Trophoblast cell (in vitro differentiated cells and primary cell): ENCODE data around the gene ZNF334.

Experiments used
- DNase-seq, 2 donors: peaks; one replicate each; pipeline ENCODE4 v3.0.0-alpha.2; 2016
- H2AFZ ChIP-seq: 2 replicates; pipeline ENCODE4 v1.6.1; 2013; ENCODE audit warnings: low read length, moderate library complexity, mild to moderate bottlenecking; ENCODE audit not compliant: insufficient read depth, poor library complexity
- H2AK5ac ChIP-seq: 2 replicates; pipeline ENCODE4 v1.6.1; 2013; ENCODE audit warnings: mild to moderate bottlenecking, low read length
- H2BK120ac ChIP-seq: 2 replicates; pipeline ENCODE4 v1.6.1; 2013; ENCODE audit warnings: low read length, mild to moderate bottlenecking, moderate library complexity; ENCODE audit not compliant: insufficient read depth, poor library complexity
- H2BK12ac ChIP-seq: 2 replicates; pipeline ENCODE4 v1.6.1; 2013; ENCODE audit warnings: mild to moderate bottlenecking, low read length, moderate library complexity
- H2BK5ac ChIP-seq: 2 replicates; pipeline ENCODE4 v1.6.1; 2013; ENCODE audit warnings: low read length, low read depth, moderate library complexity, mild to moderate bottlenecking; ENCODE audit not compliant: poor library complexity
- H3K14ac ChIP-seq: 2 replicates; pipeline ENCODE4 v1.6.1; 2013; ENCODE audit warnings: mild to moderate bottlenecking, low read length
- H3K18ac ChIP-seq: 2 replicates; pipeline ENCODE4 v1.6.1; 2013; ENCODE audit warnings: mild to moderate bottlenecking, low read length
- H3K23ac ChIP-seq: 2 replicates; pipeline ENCODE4 v1.6.1; 2013; ENCODE audit warnings: low read length
- H3K27ac ChIP-seq: 2 replicates; pipeline ENCODE4 v1.5.1; 2013; ENCODE audit warnings: low read depth, mild to moderate bottlenecking, inconsistent platforms, low read length, moderate library complexity
- H3K27me3 ChIP-seq: 2 replicates; pipeline ENCODE4 v1.6.1; 2013; ENCODE audit warnings: inconsistent platforms, mild to moderate bottlenecking, low read length, moderate library complexity; ENCODE audit not compliant: insufficient read depth
- H3K36me3 ChIP-seq, 2 experiments: 1 replicate in 1 of 2; 2 replicates in 1 of 2; pipeline ENCODE4 v1.6.1; 2013; ENCODE audit warnings: low read length in 2 of 2, mild to moderate bottlenecking in 2 of 2, moderate library complexity in 1 of 2; ENCODE audit not compliant: insufficient read depth in 2 of 2, control insufficient read depth in 1 of 2
- H3K4ac ChIP-seq: 2 replicates; pipeline ENCODE4 v1.6.1; 2013; ENCODE audit warnings: low read depth, mild to moderate bottlenecking, low read length, moderate library complexity
- H3K4me1 ChIP-seq, 2 experiments: 1 replicate in 1 of 2; 2 replicates in 1 of 2; pipeline ENCODE4 v1.6.1; 2013; ENCODE audit warnings: low read length in 2 of 2, mild to moderate bottlenecking in 2 of 2, moderate library complexity in 1 of 2; ENCODE audit not compliant: insufficient read depth in 2 of 2, control insufficient read depth in 1 of 2
- H3K4me2 ChIP-seq: 2 replicates; pipeline ENCODE4 v1.6.1; 2013; ENCODE audit warnings: inconsistent platforms, mild to moderate bottlenecking, low read length, moderate library complexity
- H3K4me3 ChIP-seq: 2 replicates; pipeline ENCODE4 v1.5.1; 2013; ENCODE audit warnings: mild to moderate bottlenecking, low read depth, low read length, inconsistent platforms
- H3K79me1 ChIP-seq: one replicate; pipeline ENCODE4 v1.6.1; 2013; ENCODE audit warnings: low read length
- H3K79me2 ChIP-seq: 2 replicates; pipeline ENCODE4 v1.6.1; 2013; ENCODE audit warnings: low read length, mild to moderate bottlenecking; ENCODE audit not compliant: control insufficient read depth, insufficient read depth, poor library complexity
- H3K9ac ChIP-seq: 2 replicates; pipeline ENCODE4 v1.6.1; 2013; ENCODE audit warnings: mild to moderate bottlenecking, low read length
- H3K9me3 ChIP-seq: 2 replicates; pipeline ENCODE4 v1.6.1; 2013; ENCODE audit warnings: low read depth, mild to moderate bottlenecking, control low read depth, inconsistent platforms, low read length; ENCODE audit not compliant: insufficient read depth
- H4K12ac ChIP-seq: 2 replicates; pipeline ENCODE4 v1.6.1; 2013; ENCODE audit warnings: low read depth, mild to moderate bottlenecking, low read length, moderate library complexity
- H4K8ac ChIP-seq: 2 replicates; pipeline ENCODE4 v1.6.1; 2013; ENCODE audit warnings: low read depth, mild to moderate bottlenecking, low read length, moderate library complexity
- H4K91ac ChIP-seq: one replicate; pipeline ENCODE4 v1.6.1; 2013; ENCODE audit warnings: low read depth, mild to moderate bottlenecking, low read length, moderate library complexity
- WGBS: extraction: QIAGEN DNeasy Blood & Tissue Kit; methylation state at CpG from one replicate; pipeline ENCODE4 v1.1.7; 2013; ENCODE audit warnings: missing lambda C conversion rate; ENCODE audit not compliant: insufficient read length, insufficient coverage; ENCODE audit errors: extremely low coverage; 5-methylcytosine and 5-hydroxymethylcytosine counted together

The ZNF334 gene

GRCh38 chr20:46546936-46547335 lies 33.6 kb upstream of the ZNF334 start:
- Histone ChIP-seq H2BK5ac (no peak overlapping the region), H3K36me3 (no peaks in the 10 kb centered on the region), H3K18ac (no peak overlapping the region), H2AFZ (no peak overlapping the region), H3K9me3 (peaks cover 1% of the 10 kb centered on the region), H3K27me3 (no peaks in the 10 kb centered on the region), H2AK5ac (no peak overlapping the region), H2BK12ac (no peak overlapping the region), H4K8ac (no peak overlapping the region), H2BK120ac (no peak overlapping the region), H3K4me1 (peaks cover 0 to under 1% of the 10 kb centered on the region in 2 experiments), H3K4me3 (no peak overlapping the region), H3K23ac (no peak overlapping the region), H3K4me2 (no peak overlapping the region), H3K79me1 (no peaks in the 10 kb centered on the region), H3K14ac (no peak overlapping the region), H4K12ac (no peak overlapping the region), H3K9ac (no peak overlapping the region), H3K27ac (no peak overlapping the region), H3K4ac (no peak overlapping the region), H4K91ac (no peak overlapping the region), H3K79me2 (no peaks in the 10 kb centered on the region)
- no CpG with 5 or more reads among the region's 6 CpGs for WGBS
- no peak for DNase-seq

- no peak overlapping the region for H4K91ac ChIP-seq
- H3K4me1 ChIP-seq = no peaks in the 10 kb centered on the region
Observed at GRCh38 chr20:46546298-46546697, 32.9 kb upstream of the ZNF334 start.

DNA sequence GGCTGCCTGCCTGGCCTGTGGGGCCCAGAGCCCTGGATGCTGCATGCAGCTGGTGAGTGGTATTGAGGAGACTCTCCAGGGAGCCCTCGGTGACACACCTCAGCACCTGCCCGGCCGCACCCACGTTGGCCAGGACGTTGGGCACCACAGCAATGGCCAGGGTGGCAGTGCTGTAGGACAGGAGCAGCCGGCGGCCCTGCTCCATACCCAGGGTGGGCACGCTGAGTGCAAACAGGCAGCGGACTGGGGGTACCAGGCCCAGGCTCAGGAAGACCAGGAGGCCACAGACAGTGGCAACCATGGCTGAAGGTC lies 32.4 kb upstream of the ZNF334 start:
- DNase-seq = no peak
- Histone ChIP-seq H3K4ac (no peak overlapping the region), H3K79me2 (no peaks in the 10 kb centered on the region), H3K79me1 (no peaks in the 10 kb centered on the region), H3K9ac (no peak overlapping the region), H2AFZ (no peak overlapping the region), H3K27ac (no peak overlapping the region), H3K4me1 (no peaks in the 10 kb centered on the region), H3K18ac (no peak overlapping the region), H3K9me3 (peaks cover 1% of the 10 kb centered on the region), H2AK5ac (no peak overlapping the region), H4K91ac (no peak overlapping the region), H3K4me3 (peak overlapping the region; percentile 7), H3K4me2 (no peak overlapping the region), H3K36me3 (no peaks in the 10 kb centered on the region), H3K14ac (no peak overlapping the region), H2BK120ac (no peak overlapping the region), H3K27me3 (no peaks in the 10 kb centered on the region), H2BK5ac (no peak overlapping the region), H3K23ac (no peak overlapping the region), H2BK12ac (no peak overlapping the region), H4K8ac (no peak overlapping the region), H4K12ac (no peak overlapping the region)
- WGBS = no CpG with 5 or more reads among the region's 9 CpGs

More at GRCh38 chr20:46546298-46546697, 32.9 kb upstream of the ZNF334 start:
- no peak overlapping the region for H2BK12ac ChIP-seq
- H3K4me2 ChIP-seq = no peak overlapping the region
- H2AK5ac ChIP-seq = no peak overlapping the region
- H3K9ac ChIP-seq = no peak overlapping the region
- no peak overlapping the region for H3K4me3 ChIP-seq
- H3K79me1 ChIP-seq = no peaks in the 10 kb centered on the region
- no peak for DNase-seq
- H4K12ac ChIP-seq = no peak overlapping the region
- H3K23ac ChIP-seq = no peak overlapping the region
- H2BK5ac ChIP-seq = no peak overlapping the region
- no peaks in the 10 kb centered on the region for H3K27me3 ChIP-seq
- H3K27ac ChIP-seq = no peak overlapping the region
- no peaks in the 10 kb centered on the region for H3K36me3 ChIP-seq
- no peak overlapping the region for H2AFZ ChIP-seq
- no peak overlapping the region for H3K14ac ChIP-seq
- no peak overlapping the region for H4K8ac ChIP-seq
- no peak overlapping the region for H3K18ac ChIP-seq
- no peak overlapping the region for H3K4ac ChIP-seq
- H3K9me3 ChIP-seq = peaks cover 1% of the 10 kb centered on the region
- H3K79me2 ChIP-seq = no peaks in the 10 kb centered on the region
- no peak overlapping the region for H2BK120ac ChIP-seq
- WGBS = no CpG with 5 or more reads among the region's 3 CpGs

GRCh38 chr20:46545077-46545826 lies 31.9 kb upstream of the ZNF334 start:
- no peaks in the 10 kb centered on the region for H3K79me1 ChIP-seq
- H3K9me3 ChIP-seq = peaks cover 1% of the 10 kb centered on the region
- no peak overlapping the region for H4K91ac ChIP-seq
- no peak overlapping the region for H3K27ac ChIP-seq
- H3K27me3 ChIP-seq = no peaks in the 10 kb centered on the region
- no peak overlapping the region for H3K14ac ChIP-seq
- H3K79me2 ChIP-seq = no peaks in the 10 kb centered on the region
- H2AK5ac ChIP-seq = no peak overlapping the region
- no peak overlapping the region for H2BK5ac ChIP-seq
- no peak overlapping the region for H3K4me2 ChIP-seq
- H2AFZ ChIP-seq = no peak overlapping the region
- no peak overlapping the region for H4K8ac ChIP-seq
- no peaks in the 10 kb centered on the region for H3K4me1 ChIP-seq
- peak overlapping the region; percentile 7 for H3K4me3 ChIP-seq
- no peak overlapping the region for H2BK120ac ChIP-seq
- peak in 1 of 2 donors; percentile 7 for DNase-seq
- H3K23ac ChIP-seq = no peak overlapping the region
- H3K4ac ChIP-seq = no peak overlapping the region
- H3K36me3 ChIP-seq = no peaks in the 10 kb centered on the region
- no CpG with 5 or more reads among the region's 14 CpGs for WGBS
- no peak overlapping the region for H3K18ac ChIP-seq
- H2BK12ac ChIP-seq = no peak overlapping the region
- H4K12ac ChIP-seq = no peak overlapping the region
- no peak overlapping the region for H3K9ac ChIP-seq
